NCI-H2227 treated with DMSO at 0.1 percent for 48 hours (cell line): Measurements from ENCODE around the gene ACTN2.
A peak's percentile ranks its signal among the peaks of the same experiment; 100 is the strongest.

Source experiments
- DNase-seq: peaks from one replicate; lab custom pipeline; 2025; lab: John Stamatoyannopoulos, UW

Gene ACTN2

DNA sequence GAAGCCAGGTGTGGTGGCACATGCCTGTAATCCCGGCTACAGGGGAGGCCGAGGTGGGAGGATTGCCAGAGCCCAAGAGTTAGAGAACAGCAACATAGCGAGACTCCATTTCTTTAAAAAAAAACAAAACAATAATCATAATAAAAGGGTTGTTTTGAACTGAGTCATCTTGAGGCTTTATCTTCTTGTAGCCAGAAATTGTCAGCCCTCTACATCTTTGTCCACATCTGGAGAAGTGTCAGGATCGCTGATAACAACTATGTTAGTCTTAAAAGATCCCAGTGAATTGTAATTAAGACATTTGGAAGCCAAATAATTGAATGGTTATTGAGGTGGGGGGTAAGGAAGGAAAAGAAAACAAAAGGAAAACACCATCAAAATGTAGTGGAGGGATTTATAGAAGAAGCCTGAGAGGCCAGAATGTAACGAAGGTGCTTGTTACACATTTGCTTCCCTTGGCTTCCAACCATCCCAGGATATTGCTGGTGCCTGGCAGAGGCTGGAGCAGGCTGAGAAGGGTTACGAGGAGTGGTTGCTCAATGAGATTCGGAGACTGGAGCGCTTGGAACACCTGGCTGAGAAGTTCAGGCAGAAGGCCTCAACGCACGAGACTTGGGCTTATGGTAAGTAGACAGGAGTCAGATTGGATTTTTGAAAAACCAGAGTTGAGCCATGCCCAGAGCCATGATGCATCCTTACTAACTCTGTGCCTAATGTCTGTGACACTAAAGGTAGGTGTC lies 56.3 kb downstream of the ACTN2 start:
- no peak for DNase-seq

- no peak for DNase-seq
Measured at GRCh38 chr1:236744533-236744932, 58.2 kb downstream of the ACTN2 start.

DNA sequence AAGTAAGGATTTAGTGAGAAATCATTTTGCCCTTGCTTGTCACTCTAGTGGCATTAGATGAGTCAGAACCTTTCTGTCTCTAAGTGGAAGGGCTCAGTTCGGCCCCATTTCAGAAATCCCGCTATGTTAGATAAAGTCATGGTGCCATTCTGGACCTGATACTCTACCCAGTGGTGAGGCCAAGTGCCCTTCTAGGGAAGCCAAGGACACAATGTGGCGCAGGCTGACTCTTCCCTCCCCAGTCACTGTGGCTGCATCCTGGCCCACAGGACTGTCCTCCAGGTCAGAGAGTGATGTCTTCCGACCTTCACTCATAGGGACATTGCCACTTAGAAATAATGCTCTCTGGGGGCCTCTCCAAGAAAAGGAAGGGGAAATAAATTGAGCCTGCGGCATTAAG lies 60.5 kb downstream of the ACTN2 start:
- no peak for DNase-seq

GRCh38 chr1:236747311-236747985 lies 61.1 kb downstream of the ACTN2 start:
- no peak for DNase-seq

DNA sequence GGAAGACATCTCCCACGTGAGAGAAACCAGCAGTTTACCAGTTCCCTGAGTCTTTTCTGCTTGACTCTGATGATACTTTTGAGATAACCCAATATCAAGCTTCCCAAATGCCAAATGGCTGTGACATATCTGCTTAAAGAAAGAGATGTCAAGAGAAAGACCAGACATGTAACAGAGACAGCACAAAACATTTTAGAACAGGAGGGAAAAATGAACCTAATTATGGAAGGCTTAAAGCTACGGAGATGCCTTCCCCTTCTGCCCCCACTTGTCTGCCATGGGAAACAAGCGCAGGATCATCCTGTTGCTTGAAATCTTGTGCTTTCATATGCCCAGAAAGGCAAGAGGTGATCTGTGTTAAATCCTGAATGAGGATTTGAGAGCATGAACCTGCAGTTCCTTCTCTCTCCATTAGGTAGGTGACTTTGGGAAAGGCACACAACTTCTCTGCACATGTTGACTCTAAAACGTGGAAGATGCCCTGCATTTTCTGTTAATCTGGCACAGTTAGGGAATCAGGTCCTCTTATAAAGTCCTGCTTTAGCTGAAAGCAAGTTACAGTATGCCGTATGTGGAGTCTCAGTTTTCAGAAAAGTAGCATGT lies 62.1 kb downstream of the ACTN2 start:
- no peak for DNase-seq

DNA sequence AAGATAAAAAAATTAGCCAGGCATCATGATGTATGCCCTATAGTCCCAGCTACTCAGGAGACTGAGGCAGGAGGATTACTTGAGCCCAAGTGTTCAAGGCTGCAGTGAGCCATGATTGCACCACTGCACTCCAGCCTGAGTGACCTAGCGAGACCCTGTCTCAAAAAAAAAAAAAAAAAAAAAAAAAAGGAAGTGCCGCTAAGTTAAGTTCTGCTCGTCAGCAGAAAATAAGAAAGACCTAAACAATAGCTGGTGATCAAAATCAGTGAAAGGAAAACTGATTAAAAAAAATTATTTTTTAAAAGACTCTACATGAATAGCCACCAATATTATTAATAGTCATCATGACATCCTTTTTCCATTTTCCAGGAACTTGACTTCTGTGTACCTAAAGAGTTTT lies 64.6 kb downstream of the ACTN2 start:
- no peak for DNase-seq

DNA sequence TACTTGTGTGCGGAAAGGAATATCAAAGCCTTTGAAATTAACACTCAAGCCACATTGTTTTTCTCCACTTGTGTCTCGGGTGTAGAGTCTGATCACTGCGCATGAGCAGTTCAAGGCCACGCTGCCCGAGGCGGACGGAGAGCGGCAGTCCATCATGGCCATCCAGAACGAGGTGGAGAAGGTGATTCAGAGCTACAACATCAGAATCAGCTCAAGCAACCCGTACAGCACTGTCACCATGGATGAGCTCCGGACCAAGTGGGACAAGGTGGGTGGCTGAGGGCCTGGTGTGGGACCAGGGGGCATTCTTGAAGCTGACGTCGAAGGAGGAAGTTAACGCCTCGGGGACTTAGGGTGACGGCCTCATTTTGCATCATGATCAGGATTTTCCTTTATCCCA lies 65.1 kb downstream of the ACTN2 start:
- no peak for DNase-seq

DNA sequence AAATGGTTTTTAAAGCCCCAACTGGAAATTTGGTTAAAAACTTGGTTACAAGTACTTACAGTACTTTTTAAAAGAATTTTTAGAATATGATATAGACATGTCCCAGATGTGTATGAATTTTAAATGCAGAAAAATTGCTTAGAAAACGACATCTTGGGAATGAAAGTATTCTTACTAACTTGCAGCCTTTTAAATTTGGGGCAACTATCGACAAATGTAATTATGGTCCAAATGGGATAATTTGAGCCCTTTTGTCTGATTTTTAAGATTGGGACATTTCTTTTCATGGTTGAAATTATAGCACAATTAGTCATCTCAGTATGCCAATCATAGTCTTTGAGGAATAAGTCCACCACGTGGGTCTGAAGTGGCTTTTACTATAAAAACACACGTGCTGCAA lies 65.6 kb downstream of the ACTN2 start:
- no peak for DNase-seq

DNA sequence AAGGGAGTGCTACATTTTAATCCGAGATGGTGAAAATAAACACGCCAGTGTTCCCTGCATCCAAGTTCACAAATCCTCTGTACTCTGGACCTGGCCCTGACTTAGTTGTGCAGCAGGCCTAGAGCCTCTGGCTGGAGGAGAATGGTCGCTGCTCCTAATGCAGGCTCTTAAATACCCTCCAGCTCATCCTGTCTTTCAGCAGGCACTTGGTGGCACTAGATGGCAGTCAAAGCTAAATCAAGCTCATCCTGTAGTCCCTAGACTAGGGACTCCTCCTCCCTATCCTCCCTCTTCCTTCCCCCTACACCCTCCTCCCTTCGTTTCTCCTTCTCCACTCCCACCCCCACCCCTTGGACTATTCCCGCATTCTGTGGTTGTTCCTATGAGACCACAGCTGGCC lies 67.2 kb downstream of the ACTN2 start:
- peak; percentile 5 for DNase-seq

DNA sequence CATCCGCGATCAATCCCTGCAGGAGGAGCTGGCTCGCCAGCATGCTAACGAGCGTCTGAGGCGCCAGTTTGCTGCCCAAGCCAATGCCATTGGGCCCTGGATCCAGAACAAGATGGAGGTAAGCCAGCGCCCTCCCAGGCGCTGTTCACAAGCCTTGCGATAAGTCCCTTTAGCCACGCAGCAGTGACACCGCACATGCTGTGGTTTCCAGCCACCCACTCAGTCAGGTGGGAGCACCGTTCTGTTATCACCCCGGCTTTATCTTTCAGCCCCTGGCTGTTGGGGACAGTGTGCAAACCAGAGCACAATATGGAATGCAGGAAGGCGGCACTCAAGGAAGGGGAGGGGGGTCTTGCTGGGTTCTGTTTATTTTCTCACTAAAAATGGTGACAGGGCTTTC lies 67.7 kb downstream of the ACTN2 start:
- DNase-seq: no peak

GRCh38 chr1:236754525-236755210 lies 68.4 kb downstream of the ACTN2 start:
- DNase-seq: no peak

DNA sequence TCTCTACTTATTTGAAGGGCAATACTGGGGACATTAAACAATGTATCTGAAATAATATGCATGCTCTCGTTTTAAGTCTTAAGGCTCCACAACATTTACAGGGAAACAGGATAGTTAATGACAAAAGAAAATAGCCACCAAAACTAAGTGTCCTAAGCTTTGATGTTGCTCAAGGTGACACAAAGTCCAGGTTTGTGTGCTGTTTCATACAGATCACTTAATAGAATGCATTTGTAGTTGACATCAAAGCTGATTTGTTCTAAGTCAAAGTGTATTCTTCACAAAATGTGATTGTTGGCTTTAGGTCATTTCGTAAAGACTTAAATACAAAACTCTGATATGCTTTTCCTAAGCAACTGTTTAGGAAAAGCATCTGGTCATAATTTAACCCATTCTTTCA lies 71.3 kb downstream of the ACTN2 start:
- no peak for DNase-seq

DNA sequence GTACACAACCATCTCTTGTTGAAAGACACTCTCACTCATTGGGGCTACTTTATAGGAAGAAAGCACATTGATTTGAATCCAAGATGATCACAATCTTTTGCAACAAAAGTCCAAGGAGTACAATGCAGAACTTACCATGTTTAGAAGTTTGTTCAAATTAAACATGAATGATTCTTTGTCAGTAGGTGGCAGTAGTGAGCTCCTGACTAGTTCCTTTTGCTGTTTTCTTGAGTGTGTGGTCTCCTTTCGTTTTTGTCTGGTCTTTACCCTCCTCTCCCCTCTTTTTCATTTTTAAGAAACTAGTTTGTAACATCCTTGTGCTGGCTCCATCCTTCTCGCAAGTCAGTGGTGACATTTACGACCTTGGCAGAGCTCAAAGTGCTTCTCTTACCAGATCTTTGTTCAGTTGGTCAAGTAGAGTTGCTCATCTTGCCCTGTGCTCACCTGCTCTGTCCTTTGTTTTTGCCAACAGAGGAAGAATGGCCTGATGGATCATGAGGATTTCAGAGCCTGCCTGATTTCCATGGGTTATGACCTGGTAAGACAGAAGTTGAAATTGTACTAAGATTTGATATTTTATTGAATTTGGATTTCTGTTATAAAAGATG lies 73.1 kb downstream of the ACTN2 start:
- peak; percentile 6 for DNase-seq

DNA sequence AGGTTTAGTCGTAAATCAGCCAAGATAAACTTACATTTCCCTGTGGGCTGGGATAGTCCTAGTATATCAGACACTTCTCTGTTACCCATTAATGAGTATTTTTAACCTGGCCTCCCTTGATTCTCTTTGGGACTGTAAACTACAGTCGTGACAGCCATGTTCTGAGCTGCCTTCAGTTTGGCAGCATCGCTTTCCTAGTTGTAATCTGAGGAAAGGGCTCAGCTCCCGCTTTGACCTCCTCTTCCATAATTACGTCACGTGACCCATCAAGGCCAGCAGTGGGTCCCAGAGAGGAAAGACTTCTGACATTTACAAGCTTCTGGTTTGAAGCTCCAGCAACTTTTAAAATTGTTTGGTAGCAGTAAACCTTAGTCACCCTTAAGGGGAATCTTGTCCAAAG lies 74.2 kb downstream of the ACTN2 start:
- no peak for DNase-seq

GRCh38 chr1:236760986-236761385 lies 74.7 kb downstream of the ACTN2 start:
- DNase-seq: no peak

DNA sequence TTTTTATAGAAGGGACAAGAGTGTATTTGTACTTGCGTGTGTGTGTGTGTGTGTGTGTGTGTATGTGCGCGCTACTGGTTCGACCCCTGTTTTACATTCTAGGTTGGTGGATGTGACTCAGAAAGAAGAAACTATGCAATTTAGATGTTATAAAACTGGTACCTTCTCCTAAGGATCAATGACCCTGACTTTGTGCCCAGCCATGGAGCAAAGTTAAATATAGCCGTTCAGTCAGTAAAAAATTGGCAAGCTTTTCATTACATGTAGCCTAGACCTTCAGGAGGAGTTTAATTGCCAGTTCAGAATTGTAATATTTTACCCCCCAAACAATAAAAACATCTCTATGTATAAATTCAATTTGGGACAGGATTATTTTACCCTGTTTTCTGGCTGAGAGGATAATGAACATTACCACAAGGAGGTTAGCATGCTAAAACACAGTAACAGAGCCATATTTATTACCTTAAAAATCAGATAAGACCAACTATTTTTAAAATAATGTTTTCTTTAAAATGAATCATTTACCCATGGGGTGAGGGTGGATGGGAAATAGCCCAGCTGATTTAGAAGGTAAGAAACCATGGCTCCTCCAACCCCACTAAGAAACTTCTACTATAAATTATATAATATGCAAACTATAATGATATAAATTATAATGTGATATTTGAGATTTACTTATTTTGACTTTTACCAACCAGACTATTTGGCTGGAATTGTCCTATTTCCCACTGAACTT lies 75.3 kb downstream of the ACTN2 start:
- DNase-seq: no peak

DNA sequence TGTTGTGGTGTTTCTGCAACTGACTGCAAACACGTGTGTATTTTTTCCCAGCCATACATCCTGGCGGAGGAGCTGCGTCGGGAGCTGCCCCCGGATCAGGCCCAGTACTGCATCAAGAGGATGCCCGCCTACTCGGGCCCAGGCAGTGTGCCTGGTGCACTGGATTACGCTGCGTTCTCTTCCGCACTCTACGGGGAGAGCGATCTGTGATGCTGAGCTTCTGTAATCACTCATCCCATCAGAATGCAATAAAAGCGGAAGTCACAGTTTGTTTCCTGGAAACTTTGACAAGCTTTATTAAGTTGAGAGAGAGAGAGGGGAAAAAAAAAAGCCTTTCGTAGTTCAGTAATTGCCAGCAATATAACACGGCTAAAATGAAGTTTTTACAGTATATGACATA lies 76.1 kb downstream of the ACTN2 start:
- no peak for DNase-seq

DNA sequence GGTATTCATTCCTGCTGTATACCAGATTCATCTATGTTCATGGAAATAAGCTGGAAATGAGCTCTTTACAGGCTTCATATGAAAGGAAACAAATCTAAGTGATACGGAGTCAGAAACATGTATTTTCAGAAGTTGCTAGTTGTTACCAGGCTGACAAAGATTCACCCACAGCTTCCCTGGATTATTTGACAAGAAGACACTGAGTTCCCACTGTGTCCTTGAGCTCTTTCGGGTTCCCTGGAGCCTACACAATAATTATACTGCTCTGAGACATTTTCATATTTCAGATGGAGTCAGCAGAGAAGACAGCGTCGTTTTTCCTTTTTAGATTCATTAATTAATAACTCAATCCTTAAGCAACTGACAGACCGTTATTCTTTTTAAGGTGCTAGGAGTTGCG lies 79.5 kb downstream of the ACTN2 start:
- no peak for DNase-seq

DNA sequence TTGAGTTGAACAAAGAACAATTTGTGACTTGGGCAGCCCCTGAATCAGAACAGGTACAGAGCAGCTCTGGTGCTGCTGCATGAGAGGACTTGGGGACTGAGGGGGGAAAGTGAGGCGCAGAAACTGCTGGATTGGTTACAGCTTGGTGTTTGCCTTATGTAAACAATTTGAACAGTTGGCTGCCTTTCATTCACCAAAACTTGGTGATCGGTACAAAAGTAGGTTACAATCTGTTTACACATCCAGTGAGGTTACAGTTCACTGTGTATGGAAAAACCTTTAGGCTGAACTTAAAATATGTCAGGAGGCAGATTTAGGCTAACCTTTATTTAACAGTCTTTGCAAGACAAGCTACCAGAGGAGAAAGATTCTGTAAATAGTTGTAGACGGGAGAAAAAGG lies 80.2 kb downstream of the ACTN2 start:
- DNase-seq: no peak

GRCh38 chr1:236767276-236767675 lies 81.0 kb downstream of the ACTN2 start:
- no peak for DNase-seq

DNA sequence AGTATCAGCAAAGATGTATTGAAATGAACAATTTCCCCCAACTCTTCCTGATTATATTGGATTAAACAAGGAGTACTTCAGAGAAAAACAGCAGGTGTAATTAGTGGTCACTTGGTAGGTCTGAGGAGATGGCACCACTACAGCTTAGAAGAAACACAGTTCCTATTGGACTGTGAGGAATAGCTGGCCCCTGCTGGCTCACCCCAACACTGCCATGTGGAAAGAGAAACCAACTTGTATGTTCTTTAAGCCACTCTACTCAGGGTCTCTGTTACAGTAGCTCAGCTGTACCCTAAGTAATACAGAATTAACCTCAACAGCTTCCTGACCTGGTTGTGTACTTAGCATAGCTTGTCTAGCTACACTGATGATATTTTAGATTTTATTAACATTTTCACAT lies 82.3 kb downstream of the ACTN2 start:
- DNase-seq: no peak

DNA sequence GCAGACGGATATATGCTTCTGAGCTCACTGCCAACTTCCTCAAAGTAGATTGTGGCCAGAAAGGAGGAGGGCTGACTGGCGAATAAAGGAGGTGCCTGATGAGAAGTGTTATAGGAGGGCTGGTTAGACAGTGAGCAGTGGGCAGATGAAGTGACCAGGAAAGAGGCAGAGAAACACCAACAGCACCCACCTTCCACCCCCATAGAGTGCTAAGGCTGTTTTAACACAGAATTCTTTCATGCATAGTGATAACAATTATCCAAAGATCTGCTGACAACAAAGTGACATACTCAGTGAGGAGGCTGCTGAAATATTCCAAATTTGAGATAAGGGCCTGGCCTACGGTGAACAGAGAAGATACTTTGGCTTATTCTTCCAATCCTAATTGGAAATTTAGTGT lies 87.6 kb downstream of the ACTN2 start:
- no peak for DNase-seq
